Kidney epithelial cell (primary cell): ENCODE results near the gene ZNF485. TPM values are rescaled to one million over a fixed set of nuclear protein-coding genes. Genes with fewer than 3 reads are reported as not detected.

Source experiments
- DNase-seq: peaks from one replicate; pipeline ENCODE4 v3.0.0-alpha.2; 2010; ENCODE audit warnings: low read depth
- H3K27me3 ChIP-seq: 2 replicates; pipeline ENCODE4 v1.6.0; 2011; ENCODE audit warnings: low read length; ENCODE audit not compliant: control insufficient read depth, insufficient read depth
- H3K36me3 ChIP-seq: 2 replicates; pipeline ENCODE4 v1.5.1; 2011; ENCODE audit warnings: low read length; ENCODE audit not compliant: control insufficient read depth, insufficient read depth
- H3K4me3 ChIP-seq: 2 replicates; pipeline ENCODE4 v1.5.1; 2011; ENCODE audit warnings: low read depth, mild to moderate bottlenecking, control low read depth, low read length
- total RNA-seq: library from RNA; depleted of rRNA; stranded (reverse); fragments of >200 nt; gene quantifications from 2 replicates; pipeline ENCODE4 v1.2.3, GENCODE V29; 2015
- TF ChIP-seq, protein P1 (sequence below): IDR thresholded peaks from 2 replicates; pipeline ENCODE4 v1.5.1; 2011; ENCODE audit warnings: mild to moderate bottlenecking, moderate library complexity, low read length, control low read depth, inconsistent platforms; ENCODE audit not compliant: insufficient read depth, poor library complexity, severe bottlenecking

ZNF485 gene
- total RNA-seq, 1 donor from 2014 or later = 5.4 TPM

DNA sequence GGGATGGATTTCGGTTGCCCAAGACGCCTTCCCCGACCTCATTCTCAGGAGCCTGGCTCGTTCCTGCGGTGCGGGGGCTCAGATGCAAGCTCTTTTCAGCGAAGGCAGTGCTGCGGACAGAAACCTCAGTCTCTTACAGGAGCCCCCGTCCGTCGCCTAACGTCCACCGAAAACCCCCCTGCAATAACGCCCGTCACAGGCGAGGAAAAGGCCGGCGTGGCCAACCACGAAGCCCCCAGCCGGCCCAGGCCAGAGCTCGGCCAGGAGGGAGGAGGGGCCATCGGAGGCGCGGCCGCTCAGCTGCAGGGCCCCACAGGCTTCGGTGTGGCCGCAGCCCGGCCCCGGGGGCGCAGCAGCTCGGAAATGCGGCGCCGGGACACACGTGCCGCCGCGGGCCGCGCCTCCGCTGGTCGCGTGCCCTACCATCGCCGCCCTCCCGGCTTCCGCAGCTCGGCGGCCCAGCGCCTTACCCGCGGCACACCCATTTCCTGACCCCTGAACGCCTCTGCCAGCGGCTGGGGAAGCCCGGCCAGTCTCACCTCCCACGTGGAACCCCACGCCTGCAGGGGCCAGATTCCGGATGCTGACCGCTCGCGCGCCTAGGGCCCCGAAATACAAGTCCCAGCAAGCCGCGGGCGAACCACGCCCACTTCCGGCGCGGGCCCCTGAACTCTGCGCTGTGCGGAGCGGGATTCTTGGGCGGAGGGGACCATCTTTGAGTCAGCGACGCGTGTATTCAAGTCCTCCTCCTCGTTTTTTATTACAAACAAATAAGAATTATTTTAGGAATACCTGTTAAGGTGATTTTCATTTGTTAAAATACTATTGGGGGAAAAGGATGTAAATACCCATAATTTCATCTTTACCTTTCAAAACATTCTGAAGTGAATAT, 32.0 kb upstream of the ZNF485 start, which contains the start of gene ZNF239:
Gene ZNF239 (minus strand): TSS at position 616 of the 892 bp plus-strand sequence. CDS start 16,537 bp downstream, outside the sequence.
- peak; percentile 55 for DNase-seq
- Histone ChIP-seq H3K36me3 (no peaks in the 10 kb centered on the region), H3K27me3 (no peaks in the 10 kb centered on the region), H3K4me3 (peak within 1 kb of the TSS; percentile 58)
- TF ChIP-seq, protein P1, sequence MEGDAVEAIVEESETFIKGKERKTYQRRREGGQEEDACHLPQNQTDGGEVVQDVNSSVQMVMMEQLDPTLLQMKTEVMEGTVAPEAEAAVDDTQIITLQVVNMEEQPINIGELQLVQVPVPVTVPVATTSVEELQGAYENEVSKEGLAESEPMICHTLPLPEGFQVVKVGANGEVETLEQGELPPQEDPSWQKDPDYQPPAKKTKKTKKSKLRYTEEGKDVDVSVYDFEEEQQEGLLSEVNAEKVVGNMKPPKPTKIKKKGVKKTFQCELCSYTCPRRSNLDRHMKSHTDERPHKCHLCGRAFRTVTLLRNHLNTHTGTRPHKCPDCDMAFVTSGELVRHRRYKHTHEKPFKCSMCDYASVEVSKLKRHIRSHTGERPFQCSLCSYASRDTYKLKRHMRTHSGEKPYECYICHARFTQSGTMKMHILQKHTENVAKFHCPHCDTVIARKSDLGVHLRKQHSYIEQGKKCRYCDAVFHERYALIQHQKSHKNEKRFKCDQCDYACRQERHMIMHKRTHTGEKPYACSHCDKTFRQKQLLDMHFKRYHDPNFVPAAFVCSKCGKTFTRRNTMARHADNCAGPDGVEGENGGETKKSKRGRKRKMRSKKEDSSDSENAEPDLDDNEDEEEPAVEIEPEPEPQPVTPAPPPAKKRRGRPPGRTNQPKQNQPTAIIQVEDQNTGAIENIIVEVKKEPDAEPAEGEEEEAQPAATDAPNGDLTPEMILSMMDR = no peak

GRCh38 chr10:43574906-43575305, 31.3 kb upstream of the ZNF485 start:
- TF ChIP-seq, protein P1 = no peak
- Histone ChIP-seq H3K36me3 (no peaks in the 10 kb centered on the region), H3K4me3 (peak overlapping the region; percentile 58), H3K27me3 (no peaks in the 10 kb centered on the region)
- no peak for DNase-seq

DNA sequence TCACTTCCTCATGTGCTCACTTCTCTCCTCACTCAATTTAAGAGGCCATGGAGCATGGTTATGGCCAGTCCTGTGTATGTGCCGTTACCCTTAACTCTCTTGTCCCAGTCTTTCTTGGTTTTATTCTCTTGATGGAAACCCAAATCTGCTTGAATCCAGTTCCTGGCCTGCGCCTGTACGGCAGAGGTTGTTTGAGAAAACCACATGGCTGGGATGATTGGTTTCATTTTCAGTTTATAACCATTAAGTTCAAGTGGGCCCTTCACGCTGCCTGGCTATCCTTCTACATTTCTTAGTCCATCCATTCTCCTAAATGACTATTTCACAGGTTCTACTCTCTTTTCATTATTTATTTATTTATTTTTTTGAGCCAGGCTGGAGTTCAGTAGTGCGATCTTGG, 30.2 kb upstream of the ZNF485 start:
- no peaks in the 10 kb centered on the region for H3K36me3 ChIP-seq
- no peak overlapping the region for H3K4me3 ChIP-seq
- no peak for DNase-seq
- no peaks in the 10 kb centered on the region for H3K27me3 ChIP-seq
- TF ChIP-seq, protein P1 = no peak

DNA sequence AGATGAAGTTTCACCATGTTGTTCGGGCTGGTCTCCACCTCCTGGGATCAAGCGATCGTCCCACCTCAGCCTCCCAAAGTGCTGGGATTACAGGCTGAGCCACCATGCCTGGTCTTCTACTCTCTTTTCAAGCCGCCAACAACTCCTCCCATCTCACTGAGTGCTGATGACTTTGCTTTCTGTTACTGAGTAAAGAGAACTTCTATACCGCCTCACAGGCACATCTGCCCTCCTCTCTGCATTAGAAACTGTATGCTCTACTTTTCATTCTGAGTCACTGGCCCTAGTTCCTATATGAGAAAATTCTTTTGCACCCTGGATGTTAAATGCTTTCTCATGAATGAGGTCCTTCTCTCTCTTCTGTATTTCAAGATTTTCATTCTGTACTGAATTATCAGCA, 29.7 kb upstream of the ZNF485 start:
- H3K36me3 ChIP-seq = no peaks in the 10 kb centered on the region
- no peaks in the 10 kb centered on the region for H3K27me3 ChIP-seq
- DNase-seq = no peak
- H3K4me3 ChIP-seq = no peak overlapping the region
- TF ChIP-seq, protein P1 = no peak

DNA sequence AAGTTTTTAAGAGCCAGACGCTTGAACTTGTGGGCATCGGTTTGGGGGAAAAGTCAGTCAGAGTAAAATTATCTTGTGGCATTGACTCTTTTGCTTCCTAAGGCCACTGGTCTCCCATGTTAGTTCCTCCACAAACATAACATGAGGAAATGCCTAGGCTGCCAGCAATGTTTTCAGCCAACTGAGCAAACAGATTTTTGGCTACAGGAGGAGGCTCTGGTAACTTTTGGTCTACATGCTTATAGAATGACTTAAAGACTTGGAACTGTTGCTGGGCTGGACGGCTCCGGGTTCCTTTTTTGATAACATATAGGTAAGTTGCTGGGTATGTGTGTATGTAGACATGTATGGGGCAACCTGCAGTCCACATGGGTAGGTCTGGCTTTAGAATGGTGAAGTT, 22.2 kb upstream of the ZNF485 start:
- no peak for DNase-seq

More for the DNA sequence above, 22.2 kb upstream of the ZNF485 start:
- TF ChIP-seq, protein P1 = no peak
- no peaks in the 10 kb centered on the region for H3K36me3 ChIP-seq
- no peaks in the 10 kb centered on the region for H3K27me3 ChIP-seq
- H3K4me3 ChIP-seq = no peak overlapping the region
